ENCODE measurements around the gene PAPSS1. TPM values are rescaled to one million over a fixed set of nuclear protein-coding genes. Genes with fewer than 3 reads are reported as not detected.

Gene PAPSS1
- total and polyA plus RNA-seq, 2 of the 8 experiments (the other 6 are each of a cell fraction or from before 2014, with no cell fraction given): 79.2 to 98.5 TPM

- TF ChIP-seq, protein P1, sequence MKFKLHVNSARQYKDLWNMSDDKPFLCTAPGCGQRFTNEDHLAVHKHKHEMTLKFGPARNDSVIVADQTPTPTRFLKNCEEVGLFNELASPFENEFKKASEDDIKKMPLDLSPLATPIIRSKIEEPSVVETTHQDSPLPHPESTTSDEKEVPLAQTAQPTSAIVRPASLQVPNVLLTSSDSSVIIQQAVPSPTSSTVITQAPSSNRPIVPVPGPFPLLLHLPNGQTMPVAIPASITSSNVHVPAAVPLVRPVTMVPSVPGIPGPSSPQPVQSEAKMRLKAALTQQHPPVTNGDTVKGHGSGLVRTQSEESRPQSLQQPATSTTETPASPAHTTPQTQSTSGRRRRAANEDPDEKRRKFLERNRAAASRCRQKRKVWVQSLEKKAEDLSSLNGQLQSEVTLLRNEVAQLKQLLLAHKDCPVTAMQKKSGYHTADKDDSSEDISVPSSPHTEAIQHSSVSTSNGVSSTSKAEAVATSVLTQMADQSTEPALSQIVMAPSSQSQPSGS (IDR thresholded peaks at IDR 0.05; ENCODE audit: low read length): no peak
- no peak for TF ChIP-seq RAD21 (IDR thresholded peaks at IDR 0.05 in 1 of 2, conservative IDR thresholded peaks at IDR 0.05 in 1 of 2; ENCODE audit: low read depth in 2 of 2, low read length in 2 of 2)
- no peak for TF ChIP-seq ZNF274 (IDR thresholded peaks at IDR 0.05; ENCODE audit: borderline replicate concordance, extremely low read depth, low read length)
- no peak for TF ChIP-seq SIN3A (conservative IDR thresholded peaks at IDR 0.05 in 1 of 2, IDR thresholded peaks at IDR 0.05 in 1 of 2; ENCODE audit: low read depth in 1 of 2, low read length in 2 of 2)
- no peak for TF ChIP-seq CEBPB (IDR thresholded peaks at IDR 0.05; ENCODE audit: low read depth, low read length)
Measured at GRCh38 chr4:107689912-107690587, 30.0 kb downstream of the PAPSS1 start (continued).

Measured in H1 (cell line).